HCT116 (cell line): ENCODE results near the gene PYGO2. TPM values are rescaled to one million over a fixed set of nuclear protein-coding genes. Genes with fewer than 3 reads are reported as not detected.

ENCODE experiments used
- ATAC-seq: fragments of 200-7000 bp; cut with Tn5 transposase; 2 replicates; pipeline ENCODE4 v1.9.1; 2020; ENCODE audit warnings: mild to moderate bottlenecking, moderate library complexity
- BruUV-seq: library from RNA; stranded (reverse); fragments of 400-500 nt; replicated peaks from 2 replicates; lab custom pipeline; 2021; lab: Mats Ljungman, UMichigan
- CTCF ChIA-PET: fragments of 300-600 bp; sonication (Branson Sonifier 250); formaldehyde crosslinking; loops from one replicate; lab custom pipeline; 2021; ENCODE audit warnings: antibody characterized with exemption; lab: Charles Lee
- POLR2A ChIA-PET: fragments of 300-600, 350-600 bp; sonication (Branson Sonifier 250); formaldehyde crosslinking; loops from one replicate; lab custom pipeline; 2021; ENCODE audit warnings: antibody characterized with exemption; lab: Charles Lee
- RAD21 ChIA-PET, 2 experiments: fragments of 300-600 bp; sonication (Branson Sonifier 250); formaldehyde crosslinking; loops; one replicate each; lab custom pipeline; 2023; ENCODE audit warnings: low total read pairs in 2 of 2; ENCODE audit not compliant: uncharacterized antibody in 2 of 2, unreplicated experiment in 2 of 2, low non-redundant PET in 1 of 2; lab: Charles Lee
- DNase-seq: peaks from one replicate; pipeline ENCODE4 v3.0.0-alpha.2; 2010; ENCODE audit warnings: low read depth, low spot score
- H2AFZ ChIP-seq: fragments of 200-600 bp; shearing (Covaris generic), sonication (generic); 2 replicates; pipeline ENCODE4 v1.6.1; 2017; ENCODE audit warnings: low read depth, mixed run types, mixed read lengths, antibody characterized with exemption, low read length; ENCODE audit not compliant: poor library complexity, severe bottlenecking
- H3K27ac ChIP-seq: 2 replicates; pipeline ENCODE4 v1.5.1; 2012; ENCODE audit warnings: low read depth, low read length
- H3K27me3 ChIP-seq: fragments of 200-600 bp; sonication (generic); 2 replicates; pipeline ENCODE4 v1.6.1; 2016; ENCODE audit warnings: mixed run types, low read length, mixed read lengths; ENCODE audit not compliant: insufficient read depth
- H3K36me3 ChIP-seq, 2 experiments: fragments of 200-500 bp in 1 of 2; fragments of 200-600 bp in 1 of 2; sonication (Bioruptor generic) in 1 of 2; sonication (generic) in 1 of 2; 2 replicates each; pipeline versions ENCODE4 v1.5.1 to v1.6.1; 2014 to 2016; ENCODE audit warnings: low read length in 2 of 2, inconsistent platforms in 1 of 2, mixed read lengths in 1 of 2, mixed run types in 1 of 2; ENCODE audit not compliant: insufficient read depth in 2 of 2, control insufficient read depth in 1 of 2
- H3K4me1 ChIP-seq, 2 experiments: fragments of 200-600 bp in 1 of 2; sonication (generic) in 1 of 2; 2 replicates each; pipeline versions ENCODE4 v1.5.1 to v1.6.1; 2012 to 2017; ENCODE audit warnings: low read length in 2 of 2, inconsistent platforms in 1 of 2, mild to moderate bottlenecking in 1 of 2, mixed read lengths in 1 of 2, mixed run types in 1 of 2, moderate library complexity in 1 of 2; ENCODE audit not compliant: insufficient read depth in 2 of 2, control insufficient read depth in 1 of 2
- H3K4me2 ChIP-seq: fragments of 200-600 bp; sonication (generic); 2 replicates; pipeline ENCODE4 v1.6.1; 2017; ENCODE audit warnings: mixed run types, low read length, mixed read lengths
- H3K4me3 ChIP-seq, 2 experiments: fragments of 200-600 bp in 1 of 2; sonication (generic) in 1 of 2; replicated peaks in 1 of 2; 2 replicates each; pipeline ENCODE4 v1.5.1; 2011 to 2016; ENCODE audit warnings: low read length in 2 of 2, control low read depth in 1 of 2, low read depth in 1 of 2, mild to moderate bottlenecking in 1 of 2, mixed read lengths in 1 of 2, mixed run types in 1 of 2
- H3K79me2 ChIP-seq: fragments of 200-600 bp; sonication (generic); 2 replicates; pipeline ENCODE4 v1.6.1; 2017; ENCODE audit warnings: mild to moderate bottlenecking, mixed run types, low read length, moderate library complexity, mixed read lengths; ENCODE audit not compliant: insufficient read depth
- H3K9ac ChIP-seq: fragments of 200-600 bp; sonication (generic); 2 replicates; pipeline ENCODE4 v1.6.1; 2016; ENCODE audit warnings: low read length, mixed read lengths
- H3K9me2 ChIP-seq: fragments of 200-600 bp; sonication (generic), shearing (Covaris generic); 2 replicates; pipeline ENCODE4 v1.6.1; 2017; ENCODE audit warnings: mixed run types, mild to moderate bottlenecking, moderate library complexity; ENCODE audit not compliant: insufficient read depth
- H3K9me3 ChIP-seq, 2 experiments: fragments of 200-500 bp in 1 of 2; fragments of 200-600 bp in 1 of 2; sonication (Bioruptor generic) in 1 of 2; sonication (generic) in 1 of 2; 2 replicates each; pipeline ENCODE4 v1.6.1; 2014 to 2017; ENCODE audit warnings: low read length in 2 of 2, mixed read lengths in 2 of 2, inconsistent platforms in 1 of 2, low read depth in 1 of 2, mild to moderate bottlenecking in 1 of 2, mixed run types in 1 of 2, moderate library complexity in 1 of 2; ENCODE audit not compliant: control insufficient read depth in 1 of 2, insufficient read depth in 1 of 2
- H4K20me1 ChIP-seq: fragments of 200-600 bp; sonication (generic), shearing (Covaris generic); 2 replicates; pipeline ENCODE4 v1.6.1; 2017; ENCODE audit warnings: mixed run types, mild to moderate bottlenecking, moderate library complexity; ENCODE audit not compliant: insufficient read depth
- EZH2 ChIP-seq: fragments of 200-600 bp; sonication (generic); IDR thresholded peaks from 2 replicates; pipeline ENCODE4 v1.6.1; 2017; ENCODE audit warnings: antibody characterized with exemption, mixed run types
- FOSL1 ChIP-seq: IDR thresholded peaks from 2 replicates; pipeline ENCODE4 v1.6.1; 2012; ENCODE audit warnings: low read depth
- JUND ChIP-seq: IDR thresholded peaks from 2 replicates; pipeline ENCODE4 v1.6.1; 2012
- POLR2AphosphoS5 ChIP-seq: IDR thresholded peaks from 2 replicates; pipeline ENCODE4 v1.6.1; 2011; ENCODE audit warnings: mild to moderate bottlenecking, low read depth, low read length, moderate library complexity
- SIN3A ChIP-seq: IDR thresholded peaks from 2 replicates; pipeline ENCODE4 v1.6.1; 2012; ENCODE audit warnings: low read depth
- intact Hi-C: fragments of 100-400 bp; cut with micrococcal nuclease; formaldehyde crosslinking; loops from 2 replicates; pipeline ENCODE4 v1.10.0; 2022
- total RNA-seq: library from RNA; stranded (reverse); gene quantifications from one replicate; pipeline ENCODE4 v1.2.1, GENCODE V29; 2021; ENCODE audit not compliant: unreplicated experiment
- TF ChIP-seq, protein P1 (sequence below): IDR thresholded peaks from 2 replicates; pipeline ENCODE4 v1.6.1; 2012; ENCODE audit warnings: low read depth
- TF ChIP-seq, protein P2 (sequence below): IDR thresholded peaks from 2 replicates; pipeline ENCODE4 v1.6.1; 2012

PYGO2 gene
- total RNA-seq, 1 experiment from 2014 or later: 37.2 TPM

DNA sequence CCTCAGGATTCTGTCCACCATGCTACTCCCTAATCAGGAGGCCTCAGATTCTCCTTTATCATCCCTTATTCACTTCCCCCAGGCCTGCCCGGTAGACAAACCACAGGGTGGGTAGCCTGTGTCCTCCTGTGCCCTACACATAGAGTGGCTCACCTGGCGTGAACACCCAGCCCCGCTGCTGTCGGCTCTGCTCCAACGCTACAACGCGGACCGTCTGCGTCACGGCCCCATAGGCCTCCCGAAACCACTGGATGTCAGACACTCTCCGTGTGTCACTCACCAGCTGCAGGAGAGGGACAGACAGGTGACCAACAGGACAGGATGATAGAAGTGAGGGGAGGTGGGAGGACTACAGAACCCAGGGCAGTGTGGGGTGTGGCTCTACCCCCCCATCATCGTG is 35.4 kb downstream of the PYGO2 start:
- H4K20me1 ChIP-seq: no peaks in the 10 kb centered on the region
- H3K9ac ChIP-seq: no peak overlapping the region
- no peak overlapping the region for H3K4me3 ChIP-seq
- no TSS peak for BruUV-seq
- H2AFZ ChIP-seq: no peak overlapping the region
- no peaks in the 10 kb centered on the region for H3K9me2 ChIP-seq
- no peak for ATAC-seq
- H3K36me3 ChIP-seq: peaks cover 0 to 3% of the 10 kb centered on the region in 2 experiments; a peak in 1 of 4 replicates
- H3K27me3 ChIP-seq: no peaks in the 10 kb centered on the region
- POLR2A ChIA-PET: no interaction called here
- CTCF ChIA-PET: no interaction called here
- no peak for DNase-seq
- RAD21 ChIA-PET: no interaction called here
- no peaks in the 10 kb centered on the region for H3K9me3 ChIP-seq
- intact Hi-C loops: no loop called here
- no peaks in the 10 kb centered on the region for H3K4me1 ChIP-seq
- TF ChIP-seq EZH2 (no peak), JUND (no peak), POLR2AphosphoS5 (no peak), FOSL1 (no peak), SIN3A (no peak)
- TF ChIP-seq, protein P1, sequence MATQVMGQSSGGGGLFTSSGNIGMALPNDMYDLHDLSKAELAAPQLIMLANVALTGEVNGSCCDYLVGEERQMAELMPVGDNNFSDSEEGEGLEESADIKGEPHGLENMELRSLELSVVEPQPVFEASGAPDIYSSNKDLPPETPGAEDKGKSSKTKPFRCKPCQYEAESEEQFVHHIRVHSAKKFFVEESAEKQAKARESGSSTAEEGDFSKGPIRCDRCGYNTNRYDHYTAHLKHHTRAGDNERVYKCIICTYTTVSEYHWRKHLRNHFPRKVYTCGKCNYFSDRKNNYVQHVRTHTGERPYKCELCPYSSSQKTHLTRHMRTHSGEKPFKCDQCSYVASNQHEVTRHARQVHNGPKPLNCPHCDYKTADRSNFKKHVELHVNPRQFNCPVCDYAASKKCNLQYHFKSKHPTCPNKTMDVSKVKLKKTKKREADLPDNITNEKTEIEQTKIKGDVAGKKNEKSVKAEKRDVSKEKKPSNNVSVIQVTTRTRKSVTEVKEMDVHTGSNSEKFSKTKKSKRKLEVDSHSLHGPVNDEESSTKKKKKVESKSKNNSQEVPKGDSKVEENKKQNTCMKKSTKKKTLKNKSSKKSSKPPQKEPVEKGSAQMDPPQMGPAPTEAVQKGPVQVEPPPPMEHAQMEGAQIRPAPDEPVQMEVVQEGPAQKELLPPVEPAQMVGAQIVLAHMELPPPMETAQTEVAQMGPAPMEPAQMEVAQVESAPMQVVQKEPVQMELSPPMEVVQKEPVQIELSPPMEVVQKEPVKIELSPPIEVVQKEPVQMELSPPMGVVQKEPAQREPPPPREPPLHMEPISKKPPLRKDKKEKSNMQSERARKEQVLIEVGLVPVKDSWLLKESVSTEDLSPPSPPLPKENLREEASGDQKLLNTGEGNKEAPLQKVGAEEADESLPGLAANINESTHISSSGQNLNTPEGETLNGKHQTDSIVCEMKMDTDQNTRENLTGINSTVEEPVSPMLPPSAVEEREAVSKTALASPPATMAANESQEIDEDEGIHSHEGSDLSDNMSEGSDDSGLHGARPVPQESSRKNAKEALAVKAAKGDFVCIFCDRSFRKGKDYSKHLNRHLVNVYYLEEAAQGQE: no peak
- TF ChIP-seq, protein P2, sequence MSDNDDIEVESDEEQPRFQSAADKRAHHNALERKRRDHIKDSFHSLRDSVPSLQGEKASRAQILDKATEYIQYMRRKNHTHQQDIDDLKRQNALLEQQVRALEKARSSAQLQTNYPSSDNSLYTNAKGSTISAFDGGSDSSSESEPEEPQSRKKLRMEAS: no peak
- TF ChIP-seq, all 23 proteins: peak for 0
- Histone ChIP-seq H3K79me2 (no peaks in the 10 kb centered on the region), H3K27ac (no peak overlapping the region), H3K4me2 (no peak overlapping the region)
